Naive thymus-derived CD4-positive, alpha-beta T cell (primary cell): Measurements from ENCODE around the gene SMIM13. TPM values are rescaled to one million over a fixed set of nuclear protein-coding genes. Genes with fewer than 3 reads are reported as not detected.
A peak's percentile ranks its signal among the peaks of the same experiment; 100 is the strongest.

ENCODE experiments used
- ATAC-seq: fragments of 150-1000 bp; cut with Tn5 transposase; 2 replicates; pipeline ENCODE4 v1.10.0; 2021; ENCODE audit warnings: mild to moderate bottlenecking, moderate library complexity
- CTCF ChIA-PET: fragments of 350-600 bp; sonication (Branson Sonifier 250); formaldehyde crosslinking; loops from one replicate; lab custom pipeline; 2021; ENCODE audit warnings: antibody characterized with exemption; lab: Charles Lee
- POLR2A ChIA-PET: fragments of 350-600 bp; sonication (Branson Sonifier 250); formaldehyde crosslinking; loops from one replicate; lab custom pipeline; 2021; ENCODE audit warnings: antibody characterized with exemption, inconsistent platforms; lab: Charles Lee
- DNase-seq, 9 donors: peaks; one replicate each; pipeline versions ENCODE4 v3.0.0 to v3.0.0-alpha.2; 2020 to 2022; ENCODE audit warnings: mixed read lengths in 1 of 9
- H3K27ac ChIP-seq: one replicate; pipeline ENCODE4 v1.7.0; 2013; ENCODE audit warnings: mild to moderate bottlenecking, low read depth, low read length, moderate library complexity
- H3K27me3 ChIP-seq, 2 donors: one replicate each; pipeline ENCODE4 v1.7.0; 2013; ENCODE audit warnings: low read length in 2 of 2, mild to moderate bottlenecking in 2 of 2, moderate library complexity in 2 of 2; ENCODE audit not compliant: control insufficient read depth in 2 of 2, insufficient read depth in 2 of 2
- H3K36me3 ChIP-seq, 3 experiments: 1 replicate in 2 of 3; 2 replicates in 1 of 3; pipeline ENCODE4 v1.7.0; 2013; ENCODE audit warnings: low read length in 3 of 3, mild to moderate bottlenecking in 3 of 3, moderate library complexity in 1 of 3; ENCODE audit not compliant: insufficient read depth in 3 of 3, control insufficient read depth in 2 of 3
- H3K4me1 ChIP-seq, 2 donors: one replicate each; pipeline ENCODE4 v1.7.0; 2013; ENCODE audit warnings: low read length in 2 of 2, mild to moderate bottlenecking in 2 of 2, moderate library complexity in 1 of 2; ENCODE audit not compliant: control insufficient read depth in 2 of 2, insufficient read depth in 2 of 2
- H3K4me3 ChIP-seq: 2 replicates; pipeline ENCODE4 v1.7.0; 2013; ENCODE audit warnings: mild to moderate bottlenecking, low read length
- H3K9me3 ChIP-seq, 3 experiments: 1 replicate in 2 of 3; 2 replicates in 1 of 3; pipeline ENCODE4 v1.7.0; 2013; ENCODE audit warnings: low read length in 3 of 3; ENCODE audit not compliant: control insufficient read depth in 2 of 3
- H3K27ac Mint-ChIP-seq, 9 donors: one replicate each; pipeline ENCODE4 v1.8.0; 2020 to 2022; ENCODE audit warnings: mixed read lengths in 9 of 9, mild to moderate bottlenecking in 8 of 9, moderate library complexity in 5 of 9, inconsistent platforms in 2 of 9
- H3K27me3 Mint-ChIP-seq, 5 donors: one replicate each; pipeline ENCODE4 v1.8.0; 2021 to 2022; ENCODE audit warnings: mixed read lengths in 5 of 5, mild to moderate bottlenecking in 1 of 5
- H3K36me3 Mint-ChIP-seq, 5 donors: one replicate each; pipeline ENCODE4 v1.8.0; 2020 to 2022; ENCODE audit warnings: mixed read lengths in 5 of 5, mild to moderate bottlenecking in 3 of 5, inconsistent platforms in 1 of 5
- H3K4me1 Mint-ChIP-seq, 7 donors: one replicate each; pipeline ENCODE4 v1.8.0; 2020 to 2022; ENCODE audit warnings: mixed read lengths in 7 of 7, mild to moderate bottlenecking in 3 of 7, inconsistent platforms in 1 of 7
- H3K4me3 Mint-ChIP-seq, 10 donors: one replicate each; pipeline ENCODE4 v1.8.0; 2020 to 2022; ENCODE audit warnings: mild to moderate bottlenecking in 10 of 10, mixed read lengths in 10 of 10, moderate library complexity in 6 of 10, inconsistent platforms in 2 of 10
- H3K9me3 Mint-ChIP-seq, 11 donors: one replicate each; pipeline ENCODE4 v1.8.0; 2020 to 2022; ENCODE audit warnings: mixed read lengths in 11 of 11, mild to moderate bottlenecking in 4 of 11, inconsistent platforms in 1 of 11, moderate library complexity in 1 of 11
- intact Hi-C, 2 donors: fragments of 100-400 bp; cut with micrococcal nuclease; formaldehyde crosslinking; loops; one replicate each; pipeline ENCODE4 v1.15.1; 2023
- polyA plus RNA-seq, 2 donors: library from polyadenylated mRNA; unstranded; fragments of 300-500 nt; fragmentation: Illumina TruSeq; gene quantifications; one replicate each; pipeline ENCODE4 v1.2.3, GENCODE V29; 2021
- total RNA-seq, 6 experiments: library from RNA in 5 of 6; stranded (reverse) in 5 of 6; gene quantifications; 1 replicate in 5 of 6; 2 replicates in 1 of 6; pipeline ENCODE4 v1.2.3 and lab custom pipeline; 2021 to 2026

Gene SMIM13
- total and polyA plus RNA-seq, 7 experiments from 2014 or later: 0.64 to 9.9 (median 4.3) TPM

- H3K27ac ChIP-seq: no peak overlapping the region
- H3K9me3 ChIP-seq: no peaks in the 10 kb centered on the region
- peak overlapping the region in 1 of 9 donors; percentile 10 for H3K27ac Mint-ChIP-seq
- no peak overlapping the region for H3K4me3 ChIP-seq
- POLR2A ChIA-PET: interaction anchor here (0.7 kb wide), 1 partner anchor 8 kb away, joined by 3 read pairs; no protein-coding TSS in a partner anchor
- H3K36me3 ChIP-seq: peaks cover 0 to 8% (median 0%) of the 10 kb centered on the region in 3 experiments
- no peak for ATAC-seq
- H3K27me3 ChIP-seq: no peaks in the 10 kb centered on the region
- H3K4me1 Mint-ChIP-seq: peaks cover 23 to 46% (median 33%) of the 10 kb centered on the region in 7 donors
- CTCF ChIA-PET: no interaction called here
- H3K9me3 Mint-ChIP-seq: peaks cover 0 to 7% (median 0%) of the 10 kb centered on the region in 11 donors
- peaks cover 11 to 14% of the 10 kb centered on the region in 2 donors for H3K4me1 ChIP-seq
- peak in 1 of 9 donors; percentile 4 for DNase-seq
- no peaks in the 10 kb centered on the region for H3K27me3 Mint-ChIP-seq
- H3K4me3 Mint-ChIP-seq: peak overlapping the region in 4 of 10 donors; percentile 1 to 39 (median 12)
- intact Hi-C loops: loop anchor here in 1 of 2 donors (10.0 kb wide), 1 partner anchor 619 kb away; no protein-coding TSS in a partner anchor
- peaks cover 0 to 24% (median 13%) of the 10 kb centered on the region in 5 donors for H3K36me3 Mint-ChIP-seq
These were observed 2.5 kb downstream of the SMIM13 start for GRCh38 chr6:11096109-11096508.

GRCh38 chr6:11097476-11097875 lies 3.8 kb downstream of the SMIM13 start:
- Histone ChIP-seq H3K27me3 (no peaks in the 10 kb centered on the region), H3K36me3 (peaks cover 0 to 8% (median 0%) of the 10 kb centered on the region in 3 experiments), H3K4me1 (peaks cover 11 to 14% of the 10 kb centered on the region in 2 donors), H3K4me3 (no peak overlapping the region), H3K27ac (no peak overlapping the region), H3K9me3 (no peaks in the 10 kb centered on the region)
- CTCF ChIA-PET: interaction anchor here (0.6 to 0.8 kb wide), 3 partner anchors 26 to 294 kb away, joined by 3 to 7 read pairs (median 5); no protein-coding TSS in a partner anchor
- Mint-ChIP-seq H3K27ac (no peak overlapping the region), H3K27me3 (no peaks in the 10 kb centered on the region), H3K9me3 (peaks cover 0 to 7% (median 0%) of the 10 kb centered on the region in 11 donors), H3K4me1 (peaks cover 23 to 53% (median 39%) of the 10 kb centered on the region in 7 donors), H3K4me3 (no peak overlapping the region), H3K36me3 (peaks cover 0 to 29% (median 20%) of the 10 kb centered on the region in 5 donors)
- POLR2A ChIA-PET: interaction anchor here (0.6 kb wide), 1 partner anchor 13 kb away, joined by 5 read pairs; no protein-coding TSS in a partner anchor
- no peak for ATAC-seq
- intact Hi-C loops: loop anchor here in 1 of 2 donors (10.0 kb wide), 1 partner anchor 617 kb away; no protein-coding TSS in a partner anchor
- no peak for DNase-seq

- intact Hi-C loops: loop anchor here in 1 of 2 donors (10.0 kb wide), 1 partner anchor 617 kb away; no protein-coding TSS in a partner anchor
- no peaks in the 10 kb centered on the region for H3K27me3 Mint-ChIP-seq
- ATAC-seq (no peak), DNase-seq (no peak)
- ChIA-PET CTCF (interaction anchor here (0.6 to 0.7 kb wide), 3 partner anchors 25 to 347 kb away, joined by 3 to 7 read pairs (median 5); no protein-coding TSS in a partner anchor), POLR2A (interaction anchor here (0.6 kb wide), 1 partner anchor 13 kb away, joined by 5 read pairs; no protein-coding TSS in a partner anchor)
- H3K4me3 Mint-ChIP-seq: no peak overlapping the region
- H3K4me1 Mint-ChIP-seq: peaks cover 18 to 53% (median 39%) of the 10 kb centered on the region in 7 donors
- no peak overlapping the region for H3K27ac ChIP-seq
- H3K27me3 ChIP-seq: no peaks in the 10 kb centered on the region
- H3K9me3 Mint-ChIP-seq: peaks cover 0 to 7% (median 0%) of the 10 kb centered on the region in 11 donors
- peaks cover 0 to 31% (median 22%) of the 10 kb centered on the region in 5 donors for H3K36me3 Mint-ChIP-seq
- peaks cover 9 to 11% of the 10 kb centered on the region in 2 donors for H3K4me1 ChIP-seq
- H3K9me3 ChIP-seq: no peaks in the 10 kb centered on the region
- peaks cover 0 to 8% (median 0%) of the 10 kb centered on the region in 3 experiments for H3K36me3 ChIP-seq
- no peak overlapping the region for H3K4me3 ChIP-seq
- no peak overlapping the region for H3K27ac Mint-ChIP-seq
These were observed 4.4 kb downstream of the SMIM13 start for GRCh38 chr6:11098004-11098403.

- CTCF ChIA-PET: interaction anchor here (1.0 kb wide), 1 partner anchor 8 kb away, joined by 3 read pairs; the partner anchor contains the start of gene SMIM13
- no peaks in the 10 kb centered on the region for H3K27me3 ChIP-seq
- intact Hi-C loops: no loop called here
- H3K36me3 Mint-ChIP-seq: peaks cover 0 to 33% (median 25%) of the 10 kb centered on the region in 5 donors
- H3K9me3 ChIP-seq: no peaks in the 10 kb centered on the region
- no peaks in the 10 kb centered on the region for H3K27me3 Mint-ChIP-seq
- ATAC-seq (no peak), DNase-seq (no peak)
- no peak overlapping the region for H3K27ac Mint-ChIP-seq
- POLR2A ChIA-PET: no interaction called here
- H3K4me1 Mint-ChIP-seq: peaks cover 19 to 47% (median 25%) of the 10 kb centered on the region in 7 donors
- no peak overlapping the region for H3K4me3 ChIP-seq
- no peak overlapping the region for H3K4me3 Mint-ChIP-seq
- peaks cover 0 to 7% (median 0%) of the 10 kb centered on the region in 11 donors for H3K9me3 Mint-ChIP-seq
- no peaks in the 10 kb centered on the region for H3K36me3 ChIP-seq
- no peaks in the 10 kb centered on the region for H3K4me1 ChIP-seq
- H3K27ac ChIP-seq: no peak overlapping the region
These were observed 7.8 kb downstream of the SMIM13 start for GRCh38 chr6:11101417-11101816.

GRCh38 chr6:11103065-11103464 lies 9.4 kb downstream of the SMIM13 start:
- ChIA-PET CTCF (no interaction called here), POLR2A (no interaction called here)

GRCh38 chr6:11108726-11109125 lies 15.1 kb downstream of the SMIM13 start:
- DNase-seq (no peak), ATAC-seq (no peak)
- Mint-ChIP-seq H3K27ac (no peak overlapping the region), H3K27me3 (no peaks in the 10 kb centered on the region), H3K9me3 (peaks cover 0 to 3% (median 0%) of the 10 kb centered on the region in 11 donors), H3K4me1 (peaks cover 24 to 47% (median 36%) of the 10 kb centered on the region in 7 donors), H3K36me3 (peaks cover 0 to 13% (median 3%) of the 10 kb centered on the region in 5 donors), H3K4me3 (no peak overlapping the region)
- H3K9me3 ChIP-seq: no peaks in the 10 kb centered on the region
- POLR2A ChIA-PET: no interaction called here
- intact Hi-C loops: no loop called here
- H3K4me1 ChIP-seq: peaks cover 0 to 10% of the 10 kb centered on the region in 2 donors
- no peak overlapping the region for H3K27ac ChIP-seq
- H3K4me3 ChIP-seq: no peak overlapping the region
- no peaks in the 10 kb centered on the region for H3K36me3 ChIP-seq
- CTCF ChIA-PET: interaction anchor here (0.7 kb wide), 1 partner anchor 15 kb away, joined by 3 read pairs; the partner anchor contains the start of gene SMIM13
- no peaks in the 10 kb centered on the region for H3K27me3 ChIP-seq

More at GRCh38 chr6:11103065-11103464, 9.4 kb downstream of the SMIM13 start:
- no peak overlapping the region for H3K4me3 Mint-ChIP-seq
- Histone ChIP-seq H3K27me3 (no peaks in the 10 kb centered on the region), H3K27ac (no peak overlapping the region), H3K36me3 (no peaks in the 10 kb centered on the region), H3K9me3 (no peaks in the 10 kb centered on the region), H3K4me3 (no peak overlapping the region), H3K4me1 (no peaks in the 10 kb centered on the region)
- H3K36me3 Mint-ChIP-seq: peaks cover 0 to 35% (median 25%) of the 10 kb centered on the region in 5 donors
- intact Hi-C loops: no loop called here
- no peak for ATAC-seq
- peaks cover 23 to 49% (median 27%) of the 10 kb centered on the region in 7 donors for H3K4me1 Mint-ChIP-seq
- DNase-seq: no peak
- H3K27me3 Mint-ChIP-seq: no peaks in the 10 kb centered on the region
- H3K27ac Mint-ChIP-seq: no peak overlapping the region
- H3K9me3 Mint-ChIP-seq: peaks cover 0 to 7% (median 0%) of the 10 kb centered on the region in 11 donors
